Peyer's patch (tissue), 4 donors: ENCODE results near the gene RNF220.

Experiments
- POLR2A ChIP-seq, 2 donors: fragments of 450-650 bp; IDR thresholded peaks; one replicate each; pipeline ENCODE4 v1.5.1; 2017; ENCODE audit warnings: antibody characterized with exemption in 2 of 2, mild to moderate bottlenecking in 2 of 2, moderate library complexity in 2 of 2
- TF ChIP-seq, protein P1 (sequence below), 6 experiments: fragments of 450-650 bp in 4 of 6; fragments of 200-600 bp in 2 of 6; sonication (generic) in 1 of 6; IDR thresholded peaks; one replicate each; pipeline ENCODE4 v1.5.1; 2017 to 2019; ENCODE audit warnings: antibody characterized with exemption in 6 of 6, mild to moderate bottlenecking in 3 of 6, moderate library complexity in 1 of 6

- TF ChIP-seq, protein P1, sequence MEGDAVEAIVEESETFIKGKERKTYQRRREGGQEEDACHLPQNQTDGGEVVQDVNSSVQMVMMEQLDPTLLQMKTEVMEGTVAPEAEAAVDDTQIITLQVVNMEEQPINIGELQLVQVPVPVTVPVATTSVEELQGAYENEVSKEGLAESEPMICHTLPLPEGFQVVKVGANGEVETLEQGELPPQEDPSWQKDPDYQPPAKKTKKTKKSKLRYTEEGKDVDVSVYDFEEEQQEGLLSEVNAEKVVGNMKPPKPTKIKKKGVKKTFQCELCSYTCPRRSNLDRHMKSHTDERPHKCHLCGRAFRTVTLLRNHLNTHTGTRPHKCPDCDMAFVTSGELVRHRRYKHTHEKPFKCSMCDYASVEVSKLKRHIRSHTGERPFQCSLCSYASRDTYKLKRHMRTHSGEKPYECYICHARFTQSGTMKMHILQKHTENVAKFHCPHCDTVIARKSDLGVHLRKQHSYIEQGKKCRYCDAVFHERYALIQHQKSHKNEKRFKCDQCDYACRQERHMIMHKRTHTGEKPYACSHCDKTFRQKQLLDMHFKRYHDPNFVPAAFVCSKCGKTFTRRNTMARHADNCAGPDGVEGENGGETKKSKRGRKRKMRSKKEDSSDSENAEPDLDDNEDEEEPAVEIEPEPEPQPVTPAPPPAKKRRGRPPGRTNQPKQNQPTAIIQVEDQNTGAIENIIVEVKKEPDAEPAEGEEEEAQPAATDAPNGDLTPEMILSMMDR (IDR thresholded peaks at IDR 0.05): no peak
- TF ChIP-seq POLR2A (IDR thresholded peaks at IDR 0.05): no peak
Observed at GRCh38 chr1:44422161-44422560, 17.1 kb downstream of the RNF220 start.
